ENCODE measurements around the gene WNT16. TPM values are rescaled to one million over a fixed set of nuclear protein-coding genes. Genes with fewer than 3 reads are reported as not detected.

WNT16 gene
- total RNA-seq, 1 experiment from 2014 or later = not detected

DNA sequence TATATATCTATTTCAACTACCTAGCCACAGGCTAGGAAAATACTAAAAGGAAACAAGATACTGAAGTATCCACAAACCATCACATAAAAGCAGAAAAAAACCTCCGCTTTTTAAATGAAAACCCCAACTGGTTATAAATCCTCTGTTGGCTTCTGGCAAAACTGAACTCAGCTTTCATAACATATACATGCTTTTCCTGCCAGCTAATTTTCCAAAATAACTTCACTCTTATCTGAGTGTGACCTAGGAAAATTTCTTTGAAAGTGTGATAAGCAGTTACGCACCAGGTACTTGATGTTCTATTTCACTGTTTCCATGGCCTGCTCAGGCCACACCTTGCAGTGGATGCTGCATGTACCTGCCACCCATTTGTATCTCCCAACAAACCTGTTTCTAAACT, 55.5 kb downstream of the WNT16 start:
- no peak for DNase-seq
- no peaks in the 10 kb centered on the region for H3K36me3 ChIP-seq (replicated peaks; ENCODE audit: control insufficient read depth, insufficient read depth, low read length)
- no peak overlapping the region for H3K4me3 ChIP-seq (ENCODE audit: insufficient read depth, low read depth, low read length)
- no peaks in the 10 kb centered on the region for H3K27me3 ChIP-seq (ENCODE audit: control insufficient read depth, insufficient read depth, low read length)

DNA sequence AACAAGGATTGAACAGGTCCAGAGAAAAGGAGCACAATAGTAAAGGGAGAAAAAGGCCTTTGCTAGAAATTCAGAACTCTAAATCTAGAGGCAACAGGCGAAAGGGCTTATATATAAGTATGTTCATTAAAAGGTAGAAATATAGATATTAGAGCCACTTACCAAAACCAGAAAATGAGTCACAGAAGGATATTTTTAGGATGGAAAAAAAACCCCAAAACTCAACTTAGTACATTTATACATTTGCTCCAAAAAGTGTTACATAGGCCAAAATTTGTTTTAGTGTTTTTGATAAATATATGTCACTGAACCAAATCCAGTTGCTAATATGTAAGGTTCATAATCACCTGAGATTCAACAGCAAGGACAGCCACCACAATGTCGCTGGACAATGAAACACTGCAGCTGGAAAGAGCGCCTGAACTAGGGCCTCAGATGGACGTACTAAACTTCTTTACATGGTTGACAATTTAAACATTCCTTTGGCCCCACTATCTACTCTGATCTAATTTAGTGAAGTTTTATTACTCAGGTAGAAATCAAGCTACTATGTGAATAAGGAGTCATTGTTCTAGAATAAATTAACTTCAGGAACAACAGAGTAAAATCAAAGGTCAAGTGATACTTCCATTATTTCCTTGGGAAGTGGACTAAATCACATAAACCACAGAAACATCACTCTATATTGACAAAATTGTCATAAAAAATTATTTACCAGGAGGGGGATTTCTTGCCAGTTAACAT, 56.4 kb downstream of the WNT16 start:
- Histone ChIP-seq H3K27me3 (ENCODE audit: control insufficient read depth, insufficient read depth, low read length) (no peaks in the 10 kb centered on the region), H3K36me3 (replicated peaks; ENCODE audit: control insufficient read depth, insufficient read depth, low read length) (no peaks in the 10 kb centered on the region), H3K4me3 (ENCODE audit: insufficient read depth, low read depth, low read length) (no peak overlapping the region)
- DNase-seq = no peak

DNA sequence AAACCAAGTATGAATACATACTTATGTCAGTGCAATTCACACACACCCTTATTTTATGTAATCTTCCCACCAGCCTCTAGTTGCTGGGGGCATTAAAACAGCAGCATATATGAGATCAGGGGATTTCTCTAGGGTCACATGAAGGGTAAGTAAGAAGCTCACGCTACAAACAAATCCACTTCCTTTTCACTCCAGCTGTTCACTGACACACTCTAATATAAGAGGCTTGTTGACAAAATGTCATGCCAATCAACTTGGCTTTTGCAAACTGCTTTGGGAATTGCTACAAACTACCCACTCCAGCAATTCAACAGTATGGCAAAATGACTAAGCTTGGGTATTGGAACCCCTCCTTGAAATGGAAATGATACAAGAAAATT, 57.0 kb downstream of the WNT16 start:
- no peaks in the 10 kb centered on the region for H3K27me3 ChIP-seq (ENCODE audit: control insufficient read depth, insufficient read depth, low read length)
- H3K36me3 ChIP-seq (replicated peaks; ENCODE audit: control insufficient read depth, insufficient read depth, low read length) = no peaks in the 10 kb centered on the region
- no peak for DNase-seq
- no peak overlapping the region for H3K4me3 ChIP-seq (ENCODE audit: insufficient read depth, low read depth, low read length)

DNA sequence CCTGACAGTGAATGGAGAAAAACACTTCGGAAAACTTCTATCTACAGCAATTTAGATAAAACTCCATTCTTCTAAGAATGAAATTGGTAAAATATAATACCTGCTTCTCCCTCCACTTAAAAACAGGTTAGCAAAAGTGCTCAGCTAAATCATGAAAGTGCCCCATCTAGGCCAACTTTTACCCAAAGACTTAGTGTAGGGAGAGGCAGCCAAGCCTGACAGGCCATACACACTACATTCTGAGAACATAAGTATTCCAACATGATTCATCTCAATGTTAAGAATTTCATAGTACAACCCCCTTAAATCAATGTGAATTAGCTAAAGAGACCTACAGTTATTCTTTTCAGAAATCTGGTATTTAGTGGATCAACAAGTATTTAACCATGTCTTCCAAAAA, 60.1 kb downstream of the WNT16 start:
- no peaks in the 10 kb centered on the region for H3K27me3 ChIP-seq (ENCODE audit: control insufficient read depth, insufficient read depth, low read length)
- H3K4me3 ChIP-seq (ENCODE audit: insufficient read depth, low read depth, low read length) = no peak overlapping the region
- DNase-seq = no peak
- H3K36me3 ChIP-seq (replicated peaks; ENCODE audit: control insufficient read depth, insufficient read depth, low read length) = no peaks in the 10 kb centered on the region

DNA sequence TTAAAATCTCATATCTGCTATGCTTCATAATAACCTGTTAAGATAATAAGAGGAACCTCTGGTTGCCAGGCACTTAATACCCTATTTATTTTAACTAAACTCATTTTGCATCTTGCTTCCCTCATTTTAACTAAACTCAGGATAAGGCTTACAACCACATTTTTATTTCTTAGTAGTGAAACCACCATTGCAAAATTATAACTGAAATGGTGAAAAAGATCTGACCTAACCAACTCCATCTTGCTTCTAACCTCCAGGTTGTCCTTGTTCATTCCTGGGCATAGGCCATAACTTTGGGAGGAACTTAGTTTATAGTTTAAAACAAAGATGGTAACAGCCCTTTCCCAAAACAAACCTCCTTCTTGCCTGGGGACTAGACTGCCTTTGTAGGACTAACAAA, 61.3 kb downstream of the WNT16 start:
- no peaks in the 10 kb centered on the region for H3K27me3 ChIP-seq (ENCODE audit: control insufficient read depth, insufficient read depth, low read length)
- no peak overlapping the region for H3K4me3 ChIP-seq (ENCODE audit: insufficient read depth, low read depth, low read length)
- no peak for DNase-seq
- no peaks in the 10 kb centered on the region; the same call in 1 of the 2 replicates for H3K36me3 ChIP-seq (replicated peaks; ENCODE audit: control insufficient read depth, insufficient read depth, low read length)

DNA sequence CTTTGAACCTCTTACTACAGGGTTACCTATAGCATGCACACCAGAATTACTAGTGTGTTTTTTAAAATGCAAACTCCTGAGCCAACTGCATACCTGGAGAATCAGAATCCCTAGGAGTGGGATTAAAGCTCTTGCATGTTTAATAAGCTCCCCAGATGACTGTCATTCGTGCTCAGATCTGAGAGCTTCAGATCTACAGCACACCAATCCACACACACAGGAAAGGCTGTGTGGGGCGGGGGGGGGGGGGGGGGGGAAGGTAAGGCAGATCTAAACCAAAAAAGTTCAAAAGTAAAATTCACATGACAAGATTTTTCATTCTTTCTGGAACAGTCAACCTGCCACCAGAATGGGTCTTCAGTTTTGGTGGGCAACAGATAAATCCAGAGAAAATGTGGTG, 61.8 kb downstream of the WNT16 start:
- H3K4me3 ChIP-seq (ENCODE audit: insufficient read depth, low read depth, low read length) = no peak overlapping the region
- DNase-seq = no peak
- H3K36me3 ChIP-seq (replicated peaks; ENCODE audit: control insufficient read depth, insufficient read depth, low read length) = no peaks in the 10 kb centered on the region; the same call in 1 of the 2 replicates
- H3K27me3 ChIP-seq (ENCODE audit: control insufficient read depth, insufficient read depth, low read length) = no peaks in the 10 kb centered on the region

Other genes starting within 250 kb of the WNT16 start
- gene FAM3C, start 67.3 kb downstream of the WNT16 start, total RNA-seq (2014; rRNA removed; shearing (Covaris generic)) = 30.3 and 34.9 TPM in 2 replicates

Measured in H7 (cell line).